Neuronal stem cell (in vitro differentiated cells): ENCODE data around the gene PEX13.

ENCODE experiments used
- DNase-seq: peaks from one replicate; pipeline ENCODE4 v3.0.0-alpha.2; 2013; ENCODE audit warnings: low spot score
- H2AFZ ChIP-seq: one replicate; pipeline ENCODE4 v1.6.1; 2013; ENCODE audit warnings: mild to moderate bottlenecking, low read length, inconsistent platforms
- H2AK5ac ChIP-seq: 2 replicates; pipeline ENCODE4 v1.6.1; 2013; ENCODE audit warnings: low read depth, mild to moderate bottlenecking, inconsistent platforms, low read length, moderate library complexity, mixed read lengths
- H2BK120ac ChIP-seq: 2 replicates; pipeline ENCODE4 v1.6.1; 2013; ENCODE audit warnings: low read depth, mild to moderate bottlenecking, inconsistent platforms, low read length, moderate library complexity, mixed read lengths
- H2BK12ac ChIP-seq: one replicate; pipeline ENCODE4 v1.6.1; 2013; ENCODE audit warnings: low read length, inconsistent platforms
- H2BK15ac ChIP-seq: 2 replicates; pipeline ENCODE4 v1.6.1; 2013; ENCODE audit warnings: mild to moderate bottlenecking, low read length, inconsistent platforms, mixed read lengths
- H2BK5ac ChIP-seq: one replicate; pipeline ENCODE4 v1.6.1; 2013; ENCODE audit warnings: inconsistent platforms, mild to moderate bottlenecking, low read length, moderate library complexity
- H3K14ac ChIP-seq: one replicate; pipeline ENCODE4 v1.6.1; 2013; ENCODE audit warnings: low read length, inconsistent platforms
- H3K18ac ChIP-seq: 2 replicates; pipeline ENCODE4 v1.6.1; 2013; ENCODE audit warnings: low read length, inconsistent platforms
- H3K23ac ChIP-seq: 2 replicates; pipeline ENCODE4 v1.6.1; 2013; ENCODE audit warnings: low read depth, mild to moderate bottlenecking, mixed read lengths, low read length, inconsistent platforms; ENCODE audit not compliant: poor library complexity
- H3K27ac ChIP-seq: replicated peaks from 3 replicates; pipeline ENCODE4 v1.5.1; 2013; ENCODE audit warnings: low read length, inconsistent platforms
- H3K27me3 ChIP-seq, 3 experiments: 2 replicates each; pipeline ENCODE4 v1.6.1; 2013; ENCODE audit warnings: low read length in 3 of 3, mild to moderate bottlenecking in 2 of 3, inconsistent platforms in 1 of 3, low read depth in 1 of 3, mixed read lengths in 1 of 3, moderate library complexity in 1 of 3; ENCODE audit not compliant: control insufficient read depth in 3 of 3, insufficient read depth in 3 of 3
- H3K36me3 ChIP-seq, 2 donors: replicated peaks in 1 of 2; 2 replicates each; pipeline ENCODE4 v1.6.1; 2013; ENCODE audit warnings: low read length in 2 of 2; ENCODE audit not compliant: control insufficient read depth in 2 of 2, insufficient read depth in 2 of 2
- H3K4ac ChIP-seq: 2 replicates; pipeline ENCODE4 v1.6.1; 2013; ENCODE audit warnings: inconsistent platforms, mild to moderate bottlenecking, low read length, moderate library complexity
- H3K4me1 ChIP-seq, 2 donors: 1 replicate in 1 of 2; 2 replicates in 1 of 2; pipeline ENCODE4 v1.6.1; 2013; ENCODE audit warnings: low read length in 2 of 2, low read depth in 1 of 2; ENCODE audit not compliant: control insufficient read depth in 2 of 2, insufficient read depth in 1 of 2
- H3K4me2 ChIP-seq: one replicate; pipeline ENCODE4 v1.6.1; 2013; ENCODE audit warnings: mild to moderate bottlenecking, low read length, inconsistent platforms; ENCODE audit not compliant: insufficient read depth, poor library complexity, severe bottlenecking
- H3K4me3 ChIP-seq, 2 donors: 2 replicates each; pipeline ENCODE4 v1.5.1; 2013; ENCODE audit warnings: low read length in 2 of 2, mild to moderate bottlenecking in 2 of 2, inconsistent platforms in 1 of 2, moderate library complexity in 1 of 2
- H3K79me1 ChIP-seq: one replicate; pipeline ENCODE4 v1.6.1; 2013; ENCODE audit warnings: low read depth, mild to moderate bottlenecking, inconsistent platforms, low read length, moderate library complexity
- H3K9ac ChIP-seq: one replicate; pipeline ENCODE4 v1.6.1; 2013; ENCODE audit warnings: mild to moderate bottlenecking, low read depth, low read length, inconsistent platforms; ENCODE audit not compliant: poor library complexity
- H3K9me3 ChIP-seq, 2 donors: replicated peaks in 1 of 2; 2 replicates each; pipeline versions ENCODE3 to v1.6.1; 2013; ENCODE audit warnings: low read length in 2 of 2, mild to moderate bottlenecking in 2 of 2, inconsistent platforms in 1 of 2, low read depth in 1 of 2, mixed read lengths in 1 of 2, moderate library complexity in 1 of 2; ENCODE audit not compliant: control insufficient read depth in 2 of 2, insufficient read depth in 1 of 2
- H4K8ac ChIP-seq: one replicate; pipeline ENCODE4 v1.6.1; 2013; ENCODE audit warnings: low read depth, mild to moderate bottlenecking, inconsistent platforms, low read length, moderate library complexity
- H4K91ac ChIP-seq: one replicate; pipeline ENCODE4 v1.6.1; 2013; ENCODE audit warnings: low read length, low read depth, mild to moderate bottlenecking, inconsistent platforms; ENCODE audit not compliant: poor library complexity
- WGBS, 2 donors: extraction: QIAGEN DNeasy Blood & Tissue Kit; methylation state at CpG; one replicate each; pipeline ENCODE4 v1.1.7; 2013; ENCODE audit warnings: missing lambda C conversion rate in 2 of 2, mixed read lengths in 1 of 2; ENCODE audit not compliant: insufficient read length in 2 of 2, insufficient replicate concordance in 1 of 2; ENCODE audit errors: extremely low coverage in 2 of 2; 5-methylcytosine and 5-hydroxymethylcytosine counted together

Gene PEX13

GRCh38 chr2:61074100-61074499, 56.6 kb downstream of the PEX13 start:
- Histone ChIP-seq H2BK120ac (no peak overlapping the region), H3K27me3 (no peaks in the 10 kb centered on the region), H3K4me1 (no peaks in the 10 kb centered on the region), H2AK5ac (no peak overlapping the region), H3K27ac (no peak overlapping the region), H3K9me3 (no peaks in the 10 kb centered on the region), H3K4me3 (no peak overlapping the region), H3K79me1 (no peaks in the 10 kb centered on the region), H3K23ac (no peak overlapping the region), H3K36me3 (peaks cover 10 to 97% of the 10 kb centered on the region in 2 donors), H2BK5ac (no peak overlapping the region), H3K4ac (no peak overlapping the region), H3K18ac (no peak overlapping the region), H4K91ac (no peak overlapping the region), H2BK12ac (no peak overlapping the region), H3K4me2 (no peak overlapping the region), H3K14ac (no peak overlapping the region), H2AFZ (no peak overlapping the region), H2BK15ac (no peak overlapping the region), H3K9ac (no peak overlapping the region), H4K8ac (no peak overlapping the region)
- no CpG with 5 or more reads among the region's 1 CpG for WGBS, 2 donors
- DNase-seq: no peak

DNA sequence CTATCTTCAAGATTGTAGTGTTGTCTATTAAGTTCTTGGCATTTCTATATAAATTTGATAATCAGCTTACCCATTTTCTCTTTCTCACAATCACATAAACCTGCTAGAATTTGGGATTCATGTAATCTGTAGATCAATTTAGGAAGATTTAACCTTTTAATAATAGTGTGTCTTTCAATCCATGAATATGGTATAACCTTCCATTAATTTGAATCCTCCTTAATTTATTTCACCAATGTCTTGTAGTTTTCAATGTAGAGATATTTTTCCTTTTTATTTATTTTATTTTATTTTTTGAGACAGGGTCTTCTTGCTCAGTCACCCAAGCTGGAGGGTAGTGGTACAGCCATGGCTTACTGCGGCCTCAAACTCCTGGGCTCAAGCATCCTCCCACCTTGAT, 68.4 kb downstream of the PEX13 start:
- H3K9ac ChIP-seq: no peak overlapping the region
- no peak overlapping the region for H2BK15ac ChIP-seq
- no peak overlapping the region for H3K4me2 ChIP-seq
- H4K8ac ChIP-seq: no peak overlapping the region
- no peak overlapping the region for H2BK120ac ChIP-seq
- H3K18ac ChIP-seq: no peak overlapping the region
- H3K9me3 ChIP-seq: peaks cover 0 to 2% of the 10 kb centered on the region in 2 donors
- H2BK12ac ChIP-seq: no peak overlapping the region
- WGBS, 2 donors: no CpG with 5 or more reads among the region's 1 CpG
- no peak overlapping the region for H3K4ac ChIP-seq
- H3K27me3 ChIP-seq: no peaks in the 10 kb centered on the region
- peaks cover 5 to 90% of the 10 kb centered on the region in 2 donors for H3K36me3 ChIP-seq
- H2BK5ac ChIP-seq: no peak overlapping the region
- H3K4me1 ChIP-seq: no peaks in the 10 kb centered on the region
- H4K91ac ChIP-seq: no peak overlapping the region
- no peak for DNase-seq
- no peak overlapping the region for H3K4me3 ChIP-seq
- H2AK5ac ChIP-seq: no peak overlapping the region
- H3K23ac ChIP-seq: no peak overlapping the region
- H3K14ac ChIP-seq: no peak overlapping the region
- no peaks in the 10 kb centered on the region for H3K79me1 ChIP-seq
- no peak overlapping the region for H2AFZ ChIP-seq
- no peak overlapping the region for H3K27ac ChIP-seq

DNA sequence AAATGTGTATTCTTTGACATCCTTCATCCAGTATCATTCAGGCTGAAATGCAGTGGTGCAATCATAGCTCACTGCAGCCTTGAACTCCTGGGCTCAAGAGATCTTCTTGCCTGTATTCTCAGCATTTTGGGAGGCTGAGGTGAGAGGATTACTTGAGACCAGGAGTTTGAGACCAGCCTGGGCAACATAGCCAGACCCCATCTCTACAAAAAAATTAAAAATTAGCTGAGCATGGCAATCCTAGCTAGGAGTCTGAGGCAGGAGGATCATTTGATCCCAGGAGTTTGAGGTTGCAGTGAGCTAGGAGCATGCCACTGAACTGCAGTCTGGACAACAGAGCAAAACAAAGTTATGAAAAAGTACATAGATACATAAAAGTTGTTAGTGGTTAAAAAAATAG, 72.3 kb downstream of the PEX13 start:
- no peak overlapping the region for H2AFZ ChIP-seq
- no peak overlapping the region for H3K18ac ChIP-seq
- no peak overlapping the region for H2BK12ac ChIP-seq
- H4K8ac ChIP-seq: no peak overlapping the region
- H3K27ac ChIP-seq: no peak overlapping the region
- H3K27me3 ChIP-seq: no peaks in the 10 kb centered on the region
- no peak overlapping the region for H2BK120ac ChIP-seq
- H4K91ac ChIP-seq: no peak overlapping the region
- H2BK5ac ChIP-seq: no peak overlapping the region
- H3K9me3 ChIP-seq: peaks cover 0 to 2% of the 10 kb centered on the region in 2 donors
- H3K14ac ChIP-seq: no peak overlapping the region
- H3K4me1 ChIP-seq: no peaks in the 10 kb centered on the region
- H3K36me3 ChIP-seq: peaks cover 5 to 79% of the 10 kb centered on the region in 2 donors
- H3K4ac ChIP-seq: no peak overlapping the region
- no peak overlapping the region for H3K9ac ChIP-seq
- no peak for DNase-seq
- H3K4me2 ChIP-seq: no peak overlapping the region
- H3K4me3 ChIP-seq: no peak overlapping the region
- no peak overlapping the region for H2AK5ac ChIP-seq
- no peak overlapping the region for H3K23ac ChIP-seq
- H2BK15ac ChIP-seq: no peak overlapping the region
- H3K79me1 ChIP-seq: no peaks in the 10 kb centered on the region

- Histone ChIP-seq H3K9me3 (peaks cover 0 to 2% of the 10 kb centered on the region in 2 donors), H3K18ac (no peak overlapping the region), H3K4me3 (peak overlapping the region in 1 of 2 donors; percentile 3), H2AFZ (no peak overlapping the region), H3K4ac (no peak overlapping the region), H3K9ac (peak overlapping the region; percentile 64), H3K27me3 (no peaks in the 10 kb centered on the region), H3K79me1 (no peaks in the 10 kb centered on the region), H2AK5ac (no peak overlapping the region), H3K27ac (no peak overlapping the region), H3K4me2 (no peak overlapping the region), H2BK12ac (no peak overlapping the region), H3K4me1 (no peaks in the 10 kb centered on the region), H3K36me3 (peaks cover 5 to 75% of the 10 kb centered on the region in 2 donors), H3K23ac (no peak overlapping the region), H2BK120ac (no peak overlapping the region), H4K91ac (no peak overlapping the region), H3K14ac (no peak overlapping the region), H4K8ac (no peak overlapping the region), H2BK15ac (no peak overlapping the region), H2BK5ac (no peak overlapping the region)
- no CpG with 5 or more reads among the region's 5 CpGs for WGBS, 2 donors
- no peak for DNase-seq
Measured at GRCh38 chr2:61090386-61090921, 72.9 kb downstream of the PEX13 start.
